ENCODE measurements around the gene ARHGAP10. TPM values are rescaled to one million over a fixed set of nuclear protein-coding genes. Genes with fewer than 3 reads are reported as not detected.

ARHGAP10 gene
- total RNA-seq, 1 experiment from 2014 or later, result 9.7 TPM

- no peaks in the 10 kb centered on the region for H3K36me3 ChIP-seq (replicated peaks; ENCODE audit: control insufficient read depth, insufficient read depth, low read length)
- DNase-seq, result no peak
- H3K4me3 ChIP-seq (ENCODE audit: insufficient read depth, low read depth, low read length), result no peak overlapping the region
- H3K27me3 ChIP-seq (ENCODE audit: control insufficient read depth, insufficient read depth, low read length), result no peaks in the 10 kb centered on the region
These were observed 77.3 kb downstream of the ARHGAP10 start for GRCh38 chr4:147809211-147809610.

DNA sequence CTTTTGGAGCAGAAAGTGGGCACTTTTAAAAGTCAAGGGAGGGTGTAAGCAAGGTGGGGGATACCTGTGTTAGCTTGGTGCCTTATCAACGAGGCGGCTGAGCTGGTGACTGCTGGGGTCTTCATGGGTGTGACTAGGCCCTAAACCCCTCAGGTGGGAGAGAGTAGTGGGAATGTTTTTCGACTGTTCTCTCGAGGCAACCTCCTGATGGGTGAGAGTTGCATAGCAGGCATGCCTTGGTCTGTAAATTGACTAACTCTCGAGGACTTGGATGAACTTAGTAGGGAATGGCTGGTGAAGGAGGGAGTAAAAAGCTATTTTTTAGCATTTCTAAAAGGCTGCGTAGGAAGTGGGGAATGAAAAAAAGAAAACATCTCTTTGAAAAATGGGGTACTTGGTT, 80.0 kb downstream of the ARHGAP10 start:
- Histone ChIP-seq H3K4me3 (ENCODE audit: insufficient read depth, low read depth, low read length) (no peak overlapping the region), H3K27me3 (ENCODE audit: control insufficient read depth, insufficient read depth, low read length) (no peaks in the 10 kb centered on the region), H3K36me3 (replicated peaks; ENCODE audit: control insufficient read depth, insufficient read depth, low read length) (no peaks in the 10 kb centered on the region)
- DNase-seq, result no peak

- Histone ChIP-seq H3K4me3 (ENCODE audit: insufficient read depth, low read depth, low read length) (no peak overlapping the region), H3K36me3 (replicated peaks; ENCODE audit: control insufficient read depth, insufficient read depth, low read length) (no peaks in the 10 kb centered on the region), H3K27me3 (ENCODE audit: control insufficient read depth, insufficient read depth, low read length) (no peaks in the 10 kb centered on the region)
- DNase-seq, result no peak
These were observed 81.4 kb downstream of the ARHGAP10 start for GRCh38 chr4:147813109-147813773.

- H3K27me3 ChIP-seq (ENCODE audit: control insufficient read depth, insufficient read depth, low read length), result no peaks in the 10 kb centered on the region
- no peak overlapping the region for H3K4me3 ChIP-seq (ENCODE audit: insufficient read depth, low read depth, low read length)
- no peak for DNase-seq
- H3K36me3 ChIP-seq (replicated peaks; ENCODE audit: control insufficient read depth, insufficient read depth, low read length), result no peaks in the 10 kb centered on the region
These were observed 82.1 kb downstream of the ARHGAP10 start for GRCh38 chr4:147813973-147814372.

GRCh38 chr4:147814376-147814775, 82.5 kb downstream of the ARHGAP10 start:
- DNase-seq, result no peak
- no peaks in the 10 kb centered on the region for H3K27me3 ChIP-seq (ENCODE audit: control insufficient read depth, insufficient read depth, low read length)
- H3K36me3 ChIP-seq (replicated peaks; ENCODE audit: control insufficient read depth, insufficient read depth, low read length), result no peaks in the 10 kb centered on the region
- H3K4me3 ChIP-seq (ENCODE audit: insufficient read depth, low read depth, low read length), result no peak overlapping the region

- Histone ChIP-seq H3K4me3 (ENCODE audit: insufficient read depth, low read depth, low read length) (no peak overlapping the region), H3K36me3 (replicated peaks; ENCODE audit: control insufficient read depth, insufficient read depth, low read length) (no peaks in the 10 kb centered on the region), H3K27me3 (ENCODE audit: control insufficient read depth, insufficient read depth, low read length) (no peaks in the 10 kb centered on the region)
- DNase-seq, result no peak
These were observed 83.9 kb downstream of the ARHGAP10 start for GRCh38 chr4:147815741-147816140.

GRCh38 chr4:147816382-147817254, 84.7 kb downstream of the ARHGAP10 start:
- no peaks in the 10 kb centered on the region for H3K27me3 ChIP-seq (ENCODE audit: control insufficient read depth, insufficient read depth, low read length)
- no peak for DNase-seq
- H3K36me3 ChIP-seq (replicated peaks; ENCODE audit: control insufficient read depth, insufficient read depth, low read length), result no peaks in the 10 kb centered on the region
- H3K4me3 ChIP-seq (ENCODE audit: insufficient read depth, low read depth, low read length), result no peak overlapping the region

DNA sequence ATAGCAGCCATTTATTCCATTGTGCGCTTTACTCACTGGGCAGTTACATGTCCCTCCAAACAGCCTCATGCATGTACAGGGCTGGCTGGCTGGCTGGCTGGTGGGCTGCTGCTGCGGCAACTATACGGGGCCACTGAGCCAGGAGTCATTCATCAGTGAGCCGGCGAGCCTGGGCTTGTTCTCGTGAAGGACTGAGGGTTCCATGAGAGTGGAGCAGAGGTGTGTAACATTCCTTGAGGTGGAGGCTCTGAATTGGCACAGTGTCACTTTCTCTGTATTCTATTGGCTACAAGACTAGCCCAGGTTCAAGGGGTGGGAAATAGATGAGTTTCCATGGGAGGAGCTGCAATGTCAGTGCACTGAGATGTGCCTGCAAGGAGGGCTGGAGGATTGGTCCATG, 89.1 kb downstream of the ARHGAP10 start:
- DNase-seq, result no peak
- H3K36me3 ChIP-seq (replicated peaks; ENCODE audit: control insufficient read depth, insufficient read depth, low read length), result no peaks in the 10 kb centered on the region
- H3K4me3 ChIP-seq (ENCODE audit: insufficient read depth, low read depth, low read length), result no peak overlapping the region
- H3K27me3 ChIP-seq (ENCODE audit: control insufficient read depth, insufficient read depth, low read length), result no peaks in the 10 kb centered on the region

DNA sequence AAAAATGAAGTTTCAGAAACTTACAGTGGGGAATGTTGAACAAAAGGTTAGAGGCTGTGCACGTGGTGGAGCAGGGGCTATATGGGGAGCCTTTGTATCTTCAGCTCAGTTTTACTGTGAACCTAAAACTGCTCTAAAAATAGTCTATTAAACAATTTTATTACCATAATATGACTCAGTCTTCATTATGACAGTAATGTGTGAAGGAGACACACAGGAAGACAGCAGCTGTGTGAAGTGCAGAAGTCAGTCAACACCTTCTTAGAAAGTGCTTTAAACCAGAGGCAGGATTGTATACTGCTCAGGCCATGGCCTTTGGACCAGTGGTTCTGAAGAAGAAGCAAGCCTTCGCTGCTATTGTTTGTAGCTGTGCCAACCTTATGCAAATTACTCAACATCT, 89.7 kb downstream of the ARHGAP10 start:
- H3K36me3 ChIP-seq (replicated peaks; ENCODE audit: control insufficient read depth, insufficient read depth, low read length), result no peaks in the 10 kb centered on the region
- H3K27me3 ChIP-seq (ENCODE audit: control insufficient read depth, insufficient read depth, low read length), result no peaks in the 10 kb centered on the region
- no peak overlapping the region for H3K4me3 ChIP-seq (ENCODE audit: insufficient read depth, low read depth, low read length)
- DNase-seq, result no peak

GRCh38 chr4:147822128-147822527, 90.2 kb downstream of the ARHGAP10 start:
- no peak for DNase-seq
- Histone ChIP-seq H3K4me3 (ENCODE audit: insufficient read depth, low read depth, low read length) (no peak overlapping the region), H3K27me3 (ENCODE audit: control insufficient read depth, insufficient read depth, low read length) (no peaks in the 10 kb centered on the region), H3K36me3 (replicated peaks; ENCODE audit: control insufficient read depth, insufficient read depth, low read length) (no peaks in the 10 kb centered on the region)

DNA sequence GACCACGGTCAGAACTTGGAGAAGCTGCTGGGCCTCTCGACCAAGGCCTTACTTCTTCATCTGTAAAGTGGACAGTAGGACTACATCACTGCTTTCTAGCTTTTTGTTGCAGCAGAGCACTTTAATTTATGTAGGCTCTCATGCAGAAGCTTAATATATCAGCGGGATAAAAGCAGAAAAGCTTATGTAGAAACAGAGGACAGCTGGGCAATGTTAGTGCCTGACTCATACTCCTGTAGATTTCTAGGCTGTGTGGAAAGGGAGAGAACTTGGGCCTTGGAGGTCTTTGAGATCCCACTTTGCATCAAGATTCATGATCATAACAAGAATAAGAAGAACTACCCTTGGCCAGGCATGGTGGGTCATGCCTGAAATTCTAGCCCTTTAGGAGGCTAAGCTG, 91.2 kb downstream of the ARHGAP10 start:
- no peaks in the 10 kb centered on the region for H3K36me3 ChIP-seq (replicated peaks; ENCODE audit: control insufficient read depth, insufficient read depth, low read length)
- H3K4me3 ChIP-seq (ENCODE audit: insufficient read depth, low read depth, low read length), result no peak overlapping the region
- no peak for DNase-seq
- no peaks in the 10 kb centered on the region for H3K27me3 ChIP-seq (ENCODE audit: control insufficient read depth, insufficient read depth, low read length)

DNA sequence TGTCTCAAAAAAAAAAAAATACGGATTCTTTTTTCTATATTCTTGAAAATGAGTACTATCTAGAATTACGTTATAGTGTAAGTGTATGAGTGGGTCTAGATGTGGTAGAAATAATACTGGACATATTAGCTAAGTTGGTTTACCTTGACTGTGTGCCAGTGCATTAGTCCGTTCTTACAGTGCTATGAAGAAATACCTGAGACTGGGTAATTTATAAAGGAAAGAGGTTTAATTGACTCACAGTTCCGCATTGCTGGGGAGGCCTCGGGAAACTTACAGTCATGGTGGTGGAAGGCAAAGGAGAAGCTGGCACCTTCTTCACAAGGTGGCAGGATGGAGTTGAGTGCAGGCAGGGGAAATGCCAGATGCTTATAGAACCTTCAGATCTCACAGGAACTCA, 92.4 kb downstream of the ARHGAP10 start:
- Histone ChIP-seq H3K4me3 (ENCODE audit: insufficient read depth, low read depth, low read length) (no peak overlapping the region), H3K36me3 (replicated peaks; ENCODE audit: control insufficient read depth, insufficient read depth, low read length) (no peaks in the 10 kb centered on the region), H3K27me3 (ENCODE audit: control insufficient read depth, insufficient read depth, low read length) (no peaks in the 10 kb centered on the region)
- no peak for DNase-seq

GRCh38 chr4:147824884-147825283, 93.0 kb downstream of the ARHGAP10 start:
- Histone ChIP-seq H3K4me3 (ENCODE audit: insufficient read depth, low read depth, low read length) (no peak overlapping the region), H3K36me3 (replicated peaks; ENCODE audit: control insufficient read depth, insufficient read depth, low read length) (no peaks in the 10 kb centered on the region), H3K27me3 (ENCODE audit: control insufficient read depth, insufficient read depth, low read length) (no peaks in the 10 kb centered on the region)
- DNase-seq, result no peak

DNA sequence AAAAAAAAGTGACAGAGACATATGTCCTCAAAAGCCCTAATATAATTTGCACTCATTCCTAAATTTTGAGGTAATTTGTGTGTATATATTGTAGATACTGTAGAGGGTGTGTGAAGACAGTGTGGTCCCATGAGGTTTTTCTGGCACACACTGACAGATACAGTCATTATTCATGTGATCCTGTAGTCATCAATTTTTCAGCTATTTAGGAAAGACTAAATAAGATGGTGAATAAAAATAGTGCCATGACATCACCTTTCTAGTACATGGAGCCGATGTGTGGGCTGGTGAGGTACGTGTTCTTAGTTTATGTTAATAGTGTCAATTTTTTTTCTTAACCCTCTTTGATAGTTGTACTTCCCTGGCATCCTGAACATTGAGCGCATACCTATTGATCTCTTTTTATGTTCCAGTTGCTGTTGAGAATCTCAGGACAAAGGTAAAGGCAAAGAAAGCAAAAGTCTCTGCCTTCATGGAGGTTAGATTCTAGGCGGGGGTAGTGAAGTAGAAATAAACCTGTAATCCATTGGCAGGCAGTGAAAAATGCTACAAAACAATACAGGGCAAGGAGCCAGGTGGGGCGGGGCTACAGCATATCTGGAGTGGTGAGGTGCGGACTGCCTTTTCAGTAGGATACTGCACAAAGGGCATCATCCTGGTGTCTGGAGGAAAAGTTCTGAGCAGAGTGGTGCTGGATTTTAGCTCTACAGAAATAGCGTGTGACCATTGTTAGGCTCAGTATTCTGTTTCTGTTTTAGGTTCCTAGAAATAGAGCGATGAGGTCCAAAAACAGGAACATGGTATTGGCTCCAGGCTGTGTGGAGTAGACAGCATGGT, 93.8 kb downstream of the ARHGAP10 start:
- no peak overlapping the region for H3K4me3 ChIP-seq (ENCODE audit: insufficient read depth, low read depth, low read length)
- no peak for DNase-seq
- no peaks in the 10 kb centered on the region for H3K27me3 ChIP-seq (ENCODE audit: control insufficient read depth, insufficient read depth, low read length)
- no peaks in the 10 kb centered on the region for H3K36me3 ChIP-seq (replicated peaks; ENCODE audit: control insufficient read depth, insufficient read depth, low read length)

GRCh38 chr4:147826288-147826646, 94.4 kb downstream of the ARHGAP10 start:
- Histone ChIP-seq H3K4me3 (ENCODE audit: insufficient read depth, low read depth, low read length) (no peak overlapping the region), H3K27me3 (ENCODE audit: control insufficient read depth, insufficient read depth, low read length) (no peaks in the 10 kb centered on the region)
- no peak for DNase-seq

More at GRCh38 chr4:147826288-147826646, 94.4 kb downstream of the ARHGAP10 start:
- H3K36me3 ChIP-seq (replicated peaks; ENCODE audit: control insufficient read depth, insufficient read depth, low read length), result no peaks in the 10 kb centered on the region
